ENCODE data around the gene LYAR. TPM values are rescaled to one million over a fixed set of nuclear protein-coding genes. Genes with fewer than 3 reads are reported as not detected.

LYAR gene
- polyA plus RNA-seq, 1 of the 3 experiments (the other 2 are of a cell fraction), result 11.2 TPM

DNA sequence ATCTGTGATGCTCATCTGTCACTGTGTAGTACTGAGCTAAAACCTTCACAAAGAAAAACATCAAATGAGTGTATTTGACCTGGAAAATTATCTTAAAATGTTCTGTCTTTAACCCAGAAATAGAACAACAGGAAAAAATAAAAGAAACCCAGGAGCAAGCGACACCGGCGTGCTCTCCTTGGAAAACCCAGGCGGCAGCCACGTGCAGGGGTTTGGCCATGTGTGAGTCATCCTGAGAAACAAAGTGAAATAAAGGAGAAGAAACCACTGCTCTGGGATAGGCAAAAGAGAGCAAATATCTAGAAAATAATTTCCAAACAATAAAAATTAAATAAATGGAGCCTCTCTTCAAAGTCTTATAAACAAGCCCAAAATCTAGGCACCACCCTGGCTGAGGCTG lies 22.0 kb downstream of the LYAR start (continued):
- TF ChIP-seq EZH2phosphoT487 (IDR thresholded peaks at IDR 0.05; ENCODE audit: borderline replicate concordance, low read depth), result no peak
- TF ChIP-seq TCF12 (IDR thresholded peaks at IDR 0.05), result no peak
- TF ChIP-seq RCOR1 (IDR thresholded peaks at IDR 0.05; ENCODE audit: low read length), result no peak
- TF ChIP-seq YY1 (IDR thresholded peaks at IDR 0.05; ENCODE audit: low read depth), result no peak

DNA sequence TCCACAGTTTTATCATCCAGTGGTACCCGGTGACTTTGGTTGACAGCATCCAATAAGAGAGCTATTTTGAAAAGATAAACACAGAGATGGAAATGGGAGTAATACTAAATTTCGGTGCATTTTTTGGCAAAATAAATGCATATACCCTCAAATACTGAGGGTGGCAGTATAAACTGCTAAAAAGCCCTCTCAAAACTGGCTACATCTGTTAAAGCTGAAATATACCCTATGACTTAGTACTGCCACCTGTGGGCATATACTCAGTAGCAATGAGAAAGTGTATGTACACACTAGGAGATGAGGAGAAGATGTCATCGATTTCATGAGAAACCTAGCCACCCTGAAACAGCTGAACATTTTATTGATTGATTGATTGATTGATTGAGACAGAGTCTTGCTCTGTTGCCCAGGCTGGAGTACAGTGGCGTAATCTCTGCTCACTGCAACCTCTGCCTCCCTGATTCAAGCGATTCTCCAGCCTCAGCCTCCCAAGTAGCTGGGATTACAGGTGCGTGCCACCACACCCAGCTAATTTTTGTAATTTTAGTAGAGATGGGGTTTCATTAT lies 29.7 kb downstream of the LYAR start:
- Histone ChIP-seq H3K79me2 (ENCODE audit: insufficient read depth) (no peaks in the 10 kb centered on the region), H3K9me3 (no peaks in the 10 kb centered on the region), H3K4me3 (ENCODE audit: low read depth in 2 of 2, low read length in 1 of 2) (no peak overlapping the region), H3K9me2 (no peaks in the 10 kb centered on the region), H3K4me1 (ENCODE audit: control insufficient read depth in 1 of 2, insufficient read depth in 2 of 2, low read depth in 1 of 2, low read length in 1 of 2) (no peaks in the 10 kb centered on the region), H2AFZ (ENCODE audit: low read depth) (0 out of 2 replicates have a peak overlapping the region, but pooled peaks have one; percentile 60), H3K27ac (ENCODE audit: low read depth in 2 of 2, low read length in 1 of 2) (no peak overlapping the region), H3F3A (replicated peaks; ENCODE audit: insufficient read depth) (no peaks in the 10 kb centered on the region), H3K27me3 (ENCODE audit: insufficient read depth) (no peaks in the 10 kb centered on the region), H4K20me1 (ENCODE audit: insufficient read depth) (no peaks in the 10 kb centered on the region), H3K4me2 (peak overlapping the region; percentile 6; the same call in 1 of the 2 replicates), H3K9ac (no peak overlapping the region), H3K36me3 (replicated peaks in 1 of 2; ENCODE audit: control insufficient read depth in 1 of 2, insufficient read depth in 2 of 2, low read length in 1 of 2) (no peaks in the 10 kb centered on the region)
- peak; percentile 59 for DNase-seq
- WGBS (ENCODE audit: low lambda C conversion rate), result 43% methylated on average over 4 of the region's 6 CpGs
- ChIA-PET POLR2A (no interaction called here), CTCF (interaction anchor here (0.8 to 2.0 kb wide), 17 partner anchors 9 to 397 kb away, joined by 3 to 10 read pairs (median 5); partner anchors contain the start of gene TMEM128)
- TF ChIP-seq CTCF (IDR thresholded peaks at IDR 0.05) (peak; percentile 63), RAD21 (IDR thresholded peaks at IDR 0.05; ENCODE audit: low read length) (peak; percentile 59), SIN3A (IDR thresholded peaks at IDR 0.05; ENCODE audit: borderline replicate concordance, low read depth, low read length) (no peak), YY1 (IDR thresholded peaks at IDR 0.05; ENCODE audit: low read depth) (no peak), SMC3 (IDR thresholded peaks at IDR 0.05; ENCODE audit: low read depth, low read length) (0 out of 2 replicates have a peak, but pooled peaks have one; percentile 20)

- DNase-seq, result no peak
- Histone ChIP-seq H3K4me1 (ENCODE audit: control insufficient read depth in 1 of 2, insufficient read depth in 2 of 2, low read depth in 1 of 2, low read length in 1 of 2) (no peaks in the 10 kb centered on the region), H3K36me3 (replicated peaks in 1 of 2; ENCODE audit: control insufficient read depth in 1 of 2, insufficient read depth in 2 of 2, low read length in 1 of 2) (no peaks in the 10 kb centered on the region), H3K4me2 (peak overlapping the region; percentile 6; the same call in 1 of the 2 replicates), H3K9ac (no peak overlapping the region), H4K20me1 (ENCODE audit: insufficient read depth) (no peaks in the 10 kb centered on the region), H3F3A (replicated peaks; ENCODE audit: insufficient read depth) (no peaks in the 10 kb centered on the region), H3K9me3 (no peaks in the 10 kb centered on the region), H3K27ac (ENCODE audit: low read depth in 2 of 2, low read length in 1 of 2) (no peak overlapping the region), H2AFZ (ENCODE audit: low read depth) (0 out of 2 replicates have a peak overlapping the region, but pooled peaks have one; percentile 60), H3K79me2 (ENCODE audit: insufficient read depth) (no peaks in the 10 kb centered on the region), H3K27me3 (ENCODE audit: insufficient read depth) (no peaks in the 10 kb centered on the region), H3K9me2 (no peaks in the 10 kb centered on the region), H3K4me3 (ENCODE audit: low read depth in 2 of 2, low read length in 1 of 2) (no peak overlapping the region)
- POLR2A ChIA-PET, result no interaction called here
- WGBS (ENCODE audit: low lambda C conversion rate), result 64% methylated on average over 9 of the region's 9 CpGs
- CTCF ChIA-PET, result interaction anchor here (0.8 to 2.0 kb wide), 17 partner anchors 8 to 398 kb away, joined by 3 to 10 read pairs (median 5); partner anchors contain the start of gene TMEM128
- no peak for TF ChIP-seq USF1 (IDR thresholded peaks at IDR 0.05; ENCODE audit: borderline replicate concordance, low read depth)
- TF ChIP-seq GATA2 (CRISPR knock-in tag; IDR thresholded peaks at IDR 0.05), result no peak
- TF ChIP-seq GABPA (IDR thresholded peaks at IDR 0.05; ENCODE audit: low read depth), result no peak
- no peak for TF ChIP-seq TEAD4 (IDR thresholded peaks at IDR 0.05; ENCODE audit: borderline replicate concordance, insufficient read depth)
- no peak for TF ChIP-seq JUND (IDR thresholded peaks at IDR 0.05)
- no peak for TF ChIP-seq TCF12 (IDR thresholded peaks at IDR 0.05)
- no peak for TF ChIP-seq CHD2 (IDR thresholded peaks at IDR 0.05; ENCODE audit: low read length, partially characterized antibody)
- TF ChIP-seq CTCF (IDR thresholded peaks at IDR 0.05), result no peak
- no peak for TF ChIP-seq RFX5 (IDR thresholded peaks at IDR 0.05; ENCODE audit: low read length)
- no peak for TF ChIP-seq EZH2phosphoT487 (IDR thresholded peaks at IDR 0.05; ENCODE audit: borderline replicate concordance, low read depth)
- TF ChIP-seq FOXM1 (IDR thresholded peaks at IDR 0.05; ENCODE audit: low read depth), result no peak
- TF ChIP-seq ELF1 (IDR thresholded peaks at IDR 0.05), result no peak
- TF ChIP-seq TAF1 (IDR thresholded peaks at IDR 0.05; ENCODE audit: borderline replicate concordance, low read depth, low read length), result no peak
Measured at GRCh38 chr4:4259484-4260100, 30.4 kb downstream of the LYAR start.

Measured in SK-N-SH (cell line).